ENCODE measurements around the gene CAMKMT.

CAMKMT gene

GRCh38 chr2:44642123-44642857 is 280.5 kb downstream of the CAMKMT start:
- Mint-ChIP-seq H3K4me1 (no peaks in the 10 kb centered on the region), H3K27me3 (no peaks in the 10 kb centered on the region), H3K4me3 (no peak overlapping the region), H3K36me3 (ENCODE audit: insufficient read depth) (no peaks in the 10 kb centered on the region), H3K9me3 (no peaks in the 10 kb centered on the region), H3K27ac (ENCODE audit: low read depth) (no peak overlapping the region)
- ATAC-seq (replicated peaks; ENCODE audit: extremely low read depth, poor library complexity, severe bottlenecking) (no peak), DNase-seq (ENCODE audit: low spot score in 2 of 2) (no peak)

GRCh38 chr2:44645937-44646336 is 284.2 kb downstream of the CAMKMT start:
- H3K9me3 Mint-ChIP-seq, result no peaks in the 10 kb centered on the region
- H3K27me3 Mint-ChIP-seq, result no peaks in the 10 kb centered on the region
- H3K36me3 Mint-ChIP-seq (ENCODE audit: insufficient read depth), result no peaks in the 10 kb centered on the region
- H3K4me1 Mint-ChIP-seq, result no peaks in the 10 kb centered on the region
- DNase-seq (ENCODE audit: low spot score in 2 of 2) (no peak), ATAC-seq (replicated peaks; ENCODE audit: extremely low read depth, poor library complexity, severe bottlenecking) (no peak)
- H3K27ac Mint-ChIP-seq (ENCODE audit: low read depth), result no peak overlapping the region
- no peak overlapping the region for H3K4me3 Mint-ChIP-seq

GRCh38 chr2:44649381-44649780 is 287.6 kb downstream of the CAMKMT start:
- Mint-ChIP-seq H3K4me1 (peaks cover 7% of the 10 kb centered on the region), H3K27ac (ENCODE audit: low read depth) (no peak overlapping the region), H3K9me3 (no peaks in the 10 kb centered on the region), H3K27me3 (no peaks in the 10 kb centered on the region), H3K36me3 (ENCODE audit: insufficient read depth) (no peaks in the 10 kb centered on the region), H3K4me3 (no peak overlapping the region)
- no peak for ATAC-seq (replicated peaks; ENCODE audit: extremely low read depth, poor library complexity, severe bottlenecking)
- no peak for DNase-seq (ENCODE audit: low spot score in 2 of 2)

- no peak for DNase-seq (ENCODE audit: low spot score in 2 of 2)
- Mint-ChIP-seq H3K27ac (ENCODE audit: low read depth) (no peak overlapping the region), H3K27me3 (no peaks in the 10 kb centered on the region), H3K36me3 (ENCODE audit: insufficient read depth) (no peaks in the 10 kb centered on the region), H3K4me3 (no peak overlapping the region), H3K9me3 (no peaks in the 10 kb centered on the region), H3K4me1 (peaks cover 7% of the 10 kb centered on the region)
- ATAC-seq (replicated peaks; ENCODE audit: extremely low read depth, poor library complexity, severe bottlenecking), result no peak
Measured at GRCh38 chr2:44650796-44651195, 289.0 kb downstream of the CAMKMT start.

- ATAC-seq (replicated peaks; ENCODE audit: extremely low read depth, poor library complexity, severe bottlenecking) (no peak), DNase-seq (ENCODE audit: low spot score in 2 of 2) (no peak)
- H3K4me3 Mint-ChIP-seq, result no peak overlapping the region
- peaks cover 7% of the 10 kb centered on the region for H3K4me1 Mint-ChIP-seq
- H3K36me3 Mint-ChIP-seq (ENCODE audit: insufficient read depth), result no peaks in the 10 kb centered on the region
- H3K27me3 Mint-ChIP-seq, result no peaks in the 10 kb centered on the region
- H3K27ac Mint-ChIP-seq (ENCODE audit: low read depth), result no peak overlapping the region
- no peaks in the 10 kb centered on the region for H3K9me3 Mint-ChIP-seq
Measured at GRCh38 chr2:44651974-44652373, 290.2 kb downstream of the CAMKMT start.

GRCh38 chr2:44652701-44653100 is 291.0 kb downstream of the CAMKMT start:
- H3K9me3 Mint-ChIP-seq, result no peaks in the 10 kb centered on the region
- H3K4me1 Mint-ChIP-seq, result peaks cover 7% of the 10 kb centered on the region

GRCh38 chr2:44655401-44655864 is 293.7 kb downstream of the CAMKMT start:
- Mint-ChIP-seq H3K4me3 (no peak overlapping the region), H3K36me3 (ENCODE audit: insufficient read depth) (no peaks in the 10 kb centered on the region), H3K27me3 (no peaks in the 10 kb centered on the region), H3K4me1 (peaks cover 7% of the 10 kb centered on the region), H3K9me3 (no peaks in the 10 kb centered on the region), H3K27ac (ENCODE audit: low read depth) (no peak overlapping the region)
- ATAC-seq (replicated peaks; ENCODE audit: extremely low read depth, poor library complexity, severe bottlenecking) (no peak), DNase-seq (ENCODE audit: low spot score in 2 of 2) (no peak)

More at GRCh38 chr2:44652701-44653100, 291.0 kb downstream of the CAMKMT start:
- Mint-ChIP-seq H3K27ac (ENCODE audit: low read depth) (no peak overlapping the region), H3K27me3 (no peaks in the 10 kb centered on the region), H3K36me3 (ENCODE audit: insufficient read depth) (no peaks in the 10 kb centered on the region), H3K4me3 (no peak overlapping the region)
- DNase-seq (ENCODE audit: low spot score in 2 of 2), result no peak
- no peak for ATAC-seq (replicated peaks; ENCODE audit: extremely low read depth, poor library complexity, severe bottlenecking)

GRCh38 chr2:44656460-44656859 is 294.7 kb downstream of the CAMKMT start:
- ATAC-seq (replicated peaks; ENCODE audit: extremely low read depth, poor library complexity, severe bottlenecking) (no peak), DNase-seq (ENCODE audit: low spot score in 2 of 2) (no peak)
- H3K27me3 Mint-ChIP-seq, result no peaks in the 10 kb centered on the region
- H3K4me3 Mint-ChIP-seq, result no peak overlapping the region
- H3K36me3 Mint-ChIP-seq (ENCODE audit: insufficient read depth), result no peaks in the 10 kb centered on the region
- H3K4me1 Mint-ChIP-seq, result peaks cover 7% of the 10 kb centered on the region
- no peak overlapping the region for H3K27ac Mint-ChIP-seq (ENCODE audit: low read depth)
- H3K9me3 Mint-ChIP-seq, result no peaks in the 10 kb centered on the region

GRCh38 chr2:44663471-44664073 is 301.8 kb downstream of the CAMKMT start:
- Mint-ChIP-seq H3K36me3 (ENCODE audit: insufficient read depth) (no peaks in the 10 kb centered on the region), H3K27me3 (no peaks in the 10 kb centered on the region), H3K4me1 (no peaks in the 10 kb centered on the region), H3K4me3 (no peak overlapping the region), H3K9me3 (no peaks in the 10 kb centered on the region), H3K27ac (ENCODE audit: low read depth) (no peak overlapping the region)
- ATAC-seq (replicated peaks; ENCODE audit: extremely low read depth, poor library complexity, severe bottlenecking) (no peak), DNase-seq (ENCODE audit: low spot score in 2 of 2) (no peak)

- Mint-ChIP-seq H3K27ac (ENCODE audit: low read depth) (no peak overlapping the region), H3K36me3 (ENCODE audit: insufficient read depth) (no peaks in the 10 kb centered on the region), H3K4me1 (no peaks in the 10 kb centered on the region), H3K4me3 (no peak overlapping the region), H3K9me3 (no peaks in the 10 kb centered on the region), H3K27me3 (no peaks in the 10 kb centered on the region)
- DNase-seq (ENCODE audit: low spot score in 2 of 2) (no peak), ATAC-seq (replicated peaks; ENCODE audit: extremely low read depth, poor library complexity, severe bottlenecking) (no peak)
Measured at GRCh38 chr2:44668336-44668735, 306.6 kb downstream of the CAMKMT start.

GRCh38 chr2:44671276-44671675 is 309.5 kb downstream of the CAMKMT start:
- no peak overlapping the region for H3K27ac Mint-ChIP-seq (ENCODE audit: low read depth)
- ATAC-seq (replicated peaks; ENCODE audit: extremely low read depth, poor library complexity, severe bottlenecking), result no peak
- H3K27me3 Mint-ChIP-seq, result no peaks in the 10 kb centered on the region
- H3K4me3 Mint-ChIP-seq, result no peak overlapping the region
- no peaks in the 10 kb centered on the region for H3K9me3 Mint-ChIP-seq
- H3K4me1 Mint-ChIP-seq, result no peaks in the 10 kb centered on the region
- H3K36me3 Mint-ChIP-seq (ENCODE audit: insufficient read depth), result no peaks in the 10 kb centered on the region
- no peak for DNase-seq (ENCODE audit: low spot score in 2 of 2)

- no peak overlapping the region for H3K4me3 Mint-ChIP-seq
- no peaks in the 10 kb centered on the region for H3K27me3 Mint-ChIP-seq
- H3K36me3 Mint-ChIP-seq (ENCODE audit: insufficient read depth), result no peaks in the 10 kb centered on the region
- no peak overlapping the region for H3K27ac Mint-ChIP-seq (ENCODE audit: low read depth)
- no peak for ATAC-seq (replicated peaks; ENCODE audit: extremely low read depth, poor library complexity, severe bottlenecking)
- H3K4me1 Mint-ChIP-seq, result no peaks in the 10 kb centered on the region
- no peak for DNase-seq (ENCODE audit: low spot score in 2 of 2)
- H3K9me3 Mint-ChIP-seq, result no peaks in the 10 kb centered on the region
Measured at GRCh38 chr2:44671916-44672315, 310.2 kb downstream of the CAMKMT start.

- no peak for ATAC-seq (replicated peaks; ENCODE audit: extremely low read depth, poor library complexity, severe bottlenecking)
- no peak overlapping the region for H3K27ac Mint-ChIP-seq (ENCODE audit: low read depth)
- H3K36me3 Mint-ChIP-seq (ENCODE audit: insufficient read depth), result no peaks in the 10 kb centered on the region
- H3K9me3 Mint-ChIP-seq, result no peaks in the 10 kb centered on the region
- H3K27me3 Mint-ChIP-seq, result no peaks in the 10 kb centered on the region
- H3K4me1 Mint-ChIP-seq, result no peaks in the 10 kb centered on the region
- no peak for DNase-seq (ENCODE audit: low spot score in 2 of 2)
- H3K4me3 Mint-ChIP-seq, result no peak overlapping the region
Measured at GRCh38 chr2:44672431-44672830, 310.7 kb downstream of the CAMKMT start.

Measured in central memory CD8-positive, alpha-beta T cell (primary cell).